AG20443 (cell line): ENCODE measurements around the gene CTAGE9.
"Not testable (repeated sequence)": the region's sequence is repeated elsewhere in the genome, so short reads cannot be mapped to it uniquely, and the experiment has no call there.

Experiments
- DNase-seq: peaks from one replicate; pipeline ENCODE4 v3.0.0; 2012; ENCODE audit warnings: low spot score, mixed read lengths

CTAGE9 gene

GRCh38 chr6:131729550-131729949, 18.7 kb upstream of the CTAGE9 start:
- no peak for DNase-seq

GRCh38 chr6:131728296-131728939, 17.6 kb upstream of the CTAGE9 start:
- peak; percentile 13 for DNase-seq

- DNase-seq = no peak
Measured at GRCh38 chr6:131727868-131728267, 17.1 kb upstream of the CTAGE9 start.

- DNase-seq = no peak
Measured at GRCh38 chr6:131727467-131727866, 16.6 kb upstream of the CTAGE9 start.

GRCh38 chr6:131724114-131724513, 13.3 kb upstream of the CTAGE9 start:
- peak; percentile 13 for DNase-seq

GRCh38 chr6:131721161-131721560, 10.3 kb upstream of the CTAGE9 start:
- no peak for DNase-seq

GRCh38 chr6:131717836-131718542, 7.2 kb upstream of the CTAGE9 start:
- no peak for DNase-seq

GRCh38 chr6:131715567-131715966, 4.8 kb upstream of the CTAGE9 start:
- DNase-seq = not testable (repeated sequence)

- DNase-seq = not testable (repeated sequence)
Measured at GRCh38 chr6:131703905-131704304, 6.9 kb downstream of the CTAGE9 start.

GRCh38 chr6:131700851-131701250, 10.0 kb downstream of the CTAGE9 start:
- DNase-seq = not testable (repeated sequence)

- no peak for DNase-seq
Measured at GRCh38 chr6:131696956-131697355, 13.9 kb downstream of the CTAGE9 start.

GRCh38 chr6:131694832-131695426, 15.9 kb downstream of the CTAGE9 start:
- peak; percentile 89 for DNase-seq

GRCh38 chr6:131693384-131693783, 17.4 kb downstream of the CTAGE9 start:
- DNase-seq = no peak

- no peak for DNase-seq
Measured at GRCh38 chr6:131692589-131692988, 18.2 kb downstream of the CTAGE9 start.

GRCh38 chr6:131692031-131692430, 18.8 kb downstream of the CTAGE9 start:
- no peak for DNase-seq

GRCh38 chr6:131688286-131688685, 22.5 kb downstream of the CTAGE9 start:
- no peak for DNase-seq

- DNase-seq = no peak
Measured at GRCh38 chr6:131687022-131687421, 23.8 kb downstream of the CTAGE9 start.

GRCh38 chr6:131685266-131685780, 25.5 kb downstream of the CTAGE9 start:
- no peak for DNase-seq

GRCh38 chr6:131683479-131683878, 27.3 kb downstream of the CTAGE9 start:
- DNase-seq = no peak

- DNase-seq = no peak
Measured at GRCh38 chr6:131682442-131682841, 28.4 kb downstream of the CTAGE9 start.

GRCh38 chr6:131681585-131681984, 29.2 kb downstream of the CTAGE9 start:
- DNase-seq = no peak

GRCh38 chr6:131680868-131681267, 29.9 kb downstream of the CTAGE9 start:
- no peak for DNase-seq

- DNase-seq = no peak
Measured at GRCh38 chr6:131678442-131678841, 32.4 kb downstream of the CTAGE9 start.
